ENCODE results near the gene PTGIR.

GRCh38 chr19:46600384-46601317, 24.2 kb downstream of the PTGIR start:
- TF ChIP-seq CTCF (conservative IDR thresholded peaks at IDR 0.05 in 1 of 2, IDR thresholded peaks at IDR 0.05 in 1 of 2; ENCODE audit: extremely low read depth in 1 of 2, insufficient read depth in 1 of 2, low read depth in 1 of 2, low read length in 2 of 2), result no peak
- no peak for TF ChIP-seq EZH2 (IDR thresholded peaks at IDR 0.05; ENCODE audit: borderline replicate concordance, low read length)
